HG02571 (cell line): ENCODE measurements around the gene DCP1B.

Experiments
- ATAC-seq: cut with Tn5 transposase; IDR thresholded peaks from one replicate; pipeline ENCODE4 v1.9.1; 2021; ENCODE audit warnings: mild to moderate bottlenecking, moderate library complexity; ENCODE audit not compliant: unreplicated experiment

DCP1B gene

GRCh38 chr12:1935700-1936378 is 68.4 kb downstream of the DCP1B start:
- ATAC-seq = no peak

- no peak for ATAC-seq
Measured at GRCh38 chr12:1935242-1935641, 69.0 kb downstream of the DCP1B start.

GRCh38 chr12:1934831-1935230 is 69.4 kb downstream of the DCP1B start:
- ATAC-seq = no peak

- ATAC-seq = no peak
Measured at GRCh38 chr12:1934068-1934467, 70.2 kb downstream of the DCP1B start.

- ATAC-seq = peak; percentile 58
Measured at GRCh38 chr12:1933342-1934051, 70.8 kb downstream of the DCP1B start.

GRCh38 chr12:1932264-1932777 is 71.9 kb downstream of the DCP1B start:
- no peak for ATAC-seq

GRCh38 chr12:1931642-1932041 is 72.6 kb downstream of the DCP1B start:
- no peak for ATAC-seq

GRCh38 chr12:1930803-1931597 is 73.3 kb downstream of the DCP1B start:
- no peak for ATAC-seq

GRCh38 chr12:1929985-1930802 is 74.1 kb downstream of the DCP1B start:
- ATAC-seq = no peak

- ATAC-seq = no peak
Measured at GRCh38 chr12:1929241-1929984, 74.8 kb downstream of the DCP1B start.

- no peak for ATAC-seq
Measured at GRCh38 chr12:1928439-1929121, 75.7 kb downstream of the DCP1B start.

- no peak for ATAC-seq
Measured at GRCh38 chr12:1927751-1928351, 76.4 kb downstream of the DCP1B start.

- ATAC-seq = no peak
Measured at GRCh38 chr12:1927051-1927680, 77.1 kb downstream of the DCP1B start.

- no peak for ATAC-seq
Measured at GRCh38 chr12:1926251-1926657, 78.0 kb downstream of the DCP1B start.

- no peak for ATAC-seq
Measured at GRCh38 chr12:1925684-1926006, 78.6 kb downstream of the DCP1B start.

- no peak for ATAC-seq
Measured at GRCh38 chr12:1924996-1925683, 79.1 kb downstream of the DCP1B start.

- no peak for ATAC-seq
Measured at GRCh38 chr12:1922985-1923384, 81.3 kb downstream of the DCP1B start.

GRCh38 chr12:1922075-1922709 is 82.1 kb downstream of the DCP1B start:
- ATAC-seq = no peak
